IPS DF 4.7 (cell line): ENCODE data around the gene TALDO1.

Experiments
- DNase-seq: peaks from one replicate; pipeline ENCODE4 v3.0.0-alpha.2; 2013; ENCODE audit warnings: low spot score; ENCODE audit errors: extremely low read depth

Gene TALDO1

GRCh38 chr11:799641-800316, 52.5 kb downstream of the TALDO1 start:
- DNase-seq = no peak

GRCh38 chr11:800473-800872, 53.2 kb downstream of the TALDO1 start:
- DNase-seq = no peak

GRCh38 chr11:801097-801780, 54.0 kb downstream of the TALDO1 start:
- no peak for DNase-seq

- no peak for DNase-seq
Measured at GRCh38 chr11:802018-802617, 54.9 kb downstream of the TALDO1 start.

GRCh38 chr11:802693-803466, 55.6 kb downstream of the TALDO1 start:
- DNase-seq = no peak

- no peak for DNase-seq
Measured at GRCh38 chr11:803467-803742, 56.1 kb downstream of the TALDO1 start.

GRCh38 chr11:803770-804598, 56.7 kb downstream of the TALDO1 start:
- no peak for DNase-seq

GRCh38 chr11:804599-804964, 57.3 kb downstream of the TALDO1 start:
- no peak for DNase-seq

- DNase-seq = no peak
Measured at GRCh38 chr11:808427-809286, 61.4 kb downstream of the TALDO1 start.

- no peak for DNase-seq
Measured at GRCh38 chr11:809287-810039, 62.2 kb downstream of the TALDO1 start, which contains the start of gene RPLP2. Gene RPLP2, plus strand, starts transcription at chr11:809967. Its CDS starts 268 bp downstream, at chr11:810235.

GRCh38 chr11:810040-810567, 62.8 kb downstream of the TALDO1 start:
- DNase-seq = no peak

- no peak for DNase-seq
Measured at GRCh38 chr11:811446-812245, 64.4 kb downstream of the TALDO1 start.

- no peak for DNase-seq
Measured at GRCh38 chr11:812390-812789, 65.1 kb downstream of the TALDO1 start.

- DNase-seq = no peak
Measured at GRCh38 chr11:813072-813455, 65.8 kb downstream of the TALDO1 start.

GRCh38 chr11:813456-814096, 66.3 kb downstream of the TALDO1 start:
- no peak for DNase-seq
